ENCODE measurements around the gene SCLY. TPM values are rescaled to one million over a fixed set of nuclear protein-coding genes. Genes with fewer than 3 reads are reported as not detected.

The SCLY gene
- total and polyA plus RNA-seq, 2 of the 13 experiments (the other 11 are each of a cell fraction or from before 2014, with no cell fraction given): 27.9 to 38.6 TPM

DNA sequence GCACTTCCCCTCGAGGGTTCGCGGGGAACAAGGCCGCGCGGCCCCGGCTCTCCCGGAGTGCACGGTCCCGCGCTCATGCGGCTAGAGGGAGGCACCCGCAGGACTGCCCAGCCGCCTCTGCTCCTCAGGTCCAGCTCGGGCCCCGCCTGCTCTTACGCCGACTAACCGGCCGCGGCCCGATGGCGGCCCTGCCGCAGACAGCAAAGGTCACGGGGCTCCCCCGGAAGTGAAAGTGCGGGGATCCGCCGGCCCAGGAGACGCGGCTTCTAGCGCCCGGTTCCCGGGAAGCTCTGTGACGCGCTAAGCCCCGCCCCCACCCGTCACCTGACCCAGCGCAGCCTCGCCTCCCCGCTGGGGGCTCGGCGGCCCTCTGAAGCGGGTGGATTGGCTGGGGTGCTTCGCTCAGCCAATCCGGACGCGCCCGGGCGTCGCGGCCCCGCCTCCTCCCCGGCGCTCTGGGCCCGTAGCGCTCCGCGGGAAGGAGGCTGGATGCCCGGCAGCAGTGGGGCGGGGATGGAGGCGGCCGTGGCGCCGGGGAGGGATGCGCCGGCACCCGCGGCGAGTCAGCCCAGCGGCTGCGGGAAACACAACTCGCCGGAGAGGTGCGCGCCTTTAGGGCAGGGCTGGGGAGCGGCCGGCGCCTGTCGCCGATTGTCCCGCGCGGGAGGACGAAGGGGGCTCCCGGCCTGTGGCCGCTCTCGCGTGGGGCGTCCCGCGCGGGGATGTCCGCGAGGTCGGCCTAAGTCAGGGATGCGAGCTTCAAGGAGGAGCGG, at the start of gene SCLY (continued):
- TF ChIP-seq ZNF136 (CRISPR knock-in tag; IDR thresholded peaks at IDR 0.05; ENCODE audit: low read depth) (peak; percentile 86; the same call in 1 of the 2 replicates), NFE2 (CRISPR knock-in tag; IDR thresholded peaks at IDR 0.05) (no peak), TARDBP (CRISPR knock-in tag; IDR thresholded peaks at IDR 0.05) (peak; percentile 57; the same call in 1 of the 2 replicates), ZNF878 (CRISPR knock-in tag; IDR thresholded peaks at IDR 0.05) (peak; percentile 75; the same call in 1 of the 2 replicates), PLRG1 (conservative IDR thresholded peaks at IDR 0.05) (no peak), TRIM24 (CRISPR knock-in tag; IDR thresholded peaks at IDR 0.05) (no peak; the same call in 1 of the 2 replicates), RARG (CRISPR knock-in tag; IDR thresholded peaks at IDR 0.05; ENCODE audit: low read depth) (peak; percentile 54; the same call in 1 of the 2 replicates), ZNF619 (CRISPR knock-in tag; IDR thresholded peaks at IDR 0.05) (no peak), ZSCAN20 (CRISPR knock-in tag; IDR thresholded peaks at IDR 0.05; ENCODE audit: borderline replicate concordance) (0 out of 2 replicates have a peak, but pooled peaks have one; percentile 57), ERF (CRISPR knock-in tag; IDR thresholded peaks at IDR 0.05) (peak; percentile 89; the same call in 1 of the 2 replicates), HMG20B (CRISPR knock-in tag; conservative IDR thresholded peaks at IDR 0.05) (peak; percentile 57; the same call in 1 of the 2 replicates), GPN1 (CRISPR knock-in tag; IDR thresholded peaks at IDR 0.05; ENCODE audit: borderline replicate concordance) (peak; percentile 97), GFI1 (CRISPR knock-in tag; IDR thresholded peaks at IDR 0.05; ENCODE audit: borderline replicate concordance) (peak; percentile 83), NRL (CRISPR knock-in tag; IDR thresholded peaks at IDR 0.05; ENCODE audit: borderline replicate concordance) (peak; percentile 87)
- TF ChIP-seq, protein P1, sequence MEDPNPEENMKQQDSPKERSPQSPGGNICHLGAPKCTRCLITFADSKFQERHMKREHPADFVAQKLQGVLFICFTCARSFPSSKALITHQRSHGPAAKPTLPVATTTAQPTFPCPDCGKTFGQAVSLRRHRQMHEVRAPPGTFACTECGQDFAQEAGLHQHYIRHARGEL (CRISPR knock-in tag; IDR thresholded peaks at IDR 0.05): 0 out of 2 replicates have a peak, but pooled peaks have one; percentile 74
- TF ChIP-seq, protein P2, sequence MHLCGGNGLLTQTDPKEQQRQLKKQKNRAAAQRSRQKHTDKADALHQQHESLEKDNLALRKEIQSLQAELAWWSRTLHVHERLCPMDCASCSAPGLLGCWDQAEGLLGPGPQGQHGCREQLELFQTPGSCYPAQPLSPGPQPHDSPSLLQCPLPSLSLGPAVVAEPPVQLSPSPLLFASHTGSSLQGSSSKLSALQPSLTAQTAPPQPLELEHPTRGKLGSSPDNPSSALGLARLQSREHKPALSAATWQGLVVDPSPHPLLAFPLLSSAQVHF (CRISPR knock-in tag; IDR thresholded peaks at IDR 0.05): no peak; the same call in 1 of the 2 replicates
- TF ChIP-seq, protein P3, sequence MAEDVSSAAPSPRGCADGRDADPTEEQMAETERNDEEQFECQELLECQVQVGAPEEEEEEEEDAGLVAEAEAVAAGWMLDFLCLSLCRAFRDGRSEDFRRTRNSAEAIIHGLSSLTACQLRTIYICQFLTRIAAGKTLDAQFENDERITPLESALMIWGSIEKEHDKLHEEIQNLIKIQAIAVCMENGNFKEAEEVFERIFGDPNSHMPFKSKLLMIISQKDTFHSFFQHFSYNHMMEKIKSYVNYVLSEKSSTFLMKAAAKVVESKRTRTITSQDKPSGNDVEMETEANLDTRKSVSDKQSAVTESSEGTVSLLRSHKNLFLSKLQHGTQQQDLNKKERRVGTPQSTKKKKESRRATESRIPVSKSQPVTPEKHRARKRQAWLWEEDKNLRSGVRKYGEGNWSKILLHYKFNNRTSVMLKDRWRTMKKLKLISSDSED (CRISPR knock-in tag; IDR thresholded peaks at IDR 0.05): no peak
- TF ChIP-seq, protein P4, sequence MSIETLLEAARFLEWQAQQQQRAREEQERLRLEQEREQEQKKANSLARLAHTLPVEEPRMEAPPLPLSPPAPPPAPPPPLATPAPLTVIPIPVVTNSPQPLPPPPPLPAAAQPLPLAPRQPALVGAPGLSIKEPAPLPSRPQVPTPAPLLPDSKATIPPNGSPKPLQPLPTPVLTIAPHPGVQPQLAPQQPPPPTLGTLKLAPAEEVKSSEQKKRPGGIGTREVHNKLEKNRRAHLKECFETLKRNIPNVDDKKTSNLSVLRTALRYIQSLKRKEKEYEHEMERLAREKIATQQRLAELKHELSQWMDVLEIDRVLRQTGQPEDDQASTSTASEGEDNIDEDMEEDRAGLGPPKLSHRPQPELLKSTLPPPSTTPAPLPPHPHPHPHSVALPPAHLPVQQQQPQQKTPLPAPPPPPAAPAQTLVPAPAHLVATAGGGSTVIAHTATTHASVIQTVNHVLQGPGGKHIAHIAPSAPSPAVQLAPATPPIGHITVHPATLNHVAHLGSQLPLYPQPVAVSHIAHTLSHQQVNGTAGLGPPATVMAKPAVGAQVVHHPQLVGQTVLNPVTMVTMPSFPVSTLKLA (IDR thresholded peaks at IDR 0.05): no peak
- TF ChIP-seq, protein P5, sequence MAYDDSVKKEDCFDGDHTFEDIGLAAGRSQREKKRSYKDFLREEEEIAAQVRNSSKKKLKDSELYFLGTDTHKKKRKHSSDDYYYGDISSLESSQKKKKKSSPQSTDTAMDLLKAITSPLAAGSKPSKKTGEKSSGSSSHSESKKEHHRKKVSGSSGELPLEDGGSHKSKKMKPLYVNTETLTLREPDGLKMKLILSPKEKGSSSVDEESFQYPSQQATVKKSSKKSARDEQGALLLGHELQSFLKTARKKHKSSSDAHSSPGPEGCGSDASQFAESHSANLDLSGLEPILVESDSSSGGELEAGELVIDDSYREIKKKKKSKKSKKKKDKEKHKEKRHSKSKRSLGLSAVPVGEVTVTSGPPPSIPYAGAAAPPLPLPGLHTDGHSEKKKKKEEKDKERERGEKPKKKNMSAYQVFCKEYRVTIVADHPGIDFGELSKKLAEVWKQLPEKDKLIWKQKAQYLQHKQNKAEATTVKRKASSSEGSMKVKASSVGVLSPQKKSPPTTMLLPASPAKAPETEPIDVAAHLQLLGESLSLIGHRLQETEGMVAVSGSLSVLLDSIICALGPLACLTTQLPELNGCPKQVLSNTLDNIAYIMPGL (CRISPR knock-in tag; IDR thresholded peaks at IDR 0.05; ENCODE audit: borderline replicate concordance in 1 of 2, low read depth in 1 of 2): peak; percentile 91 to 92; a peak in 3 of 4 replicates
- TF ChIP-seq, protein P6, sequence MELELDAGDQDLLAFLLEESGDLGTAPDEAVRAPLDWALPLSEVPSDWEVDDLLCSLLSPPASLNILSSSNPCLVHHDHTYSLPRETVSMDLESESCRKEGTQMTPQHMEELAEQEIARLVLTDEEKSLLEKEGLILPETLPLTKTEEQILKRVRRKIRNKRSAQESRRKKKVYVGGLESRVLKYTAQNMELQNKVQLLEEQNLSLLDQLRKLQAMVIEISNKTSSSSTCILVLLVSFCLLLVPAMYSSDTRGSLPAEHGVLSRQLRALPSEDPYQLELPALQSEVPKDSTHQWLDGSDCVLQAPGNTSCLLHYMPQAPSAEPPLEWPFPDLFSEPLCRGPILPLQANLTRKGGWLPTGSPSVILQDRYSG (CRISPR knock-in tag; IDR thresholded peaks at IDR 0.05): 0 out of 2 replicates have a peak, but pooled peaks have one; percentile 62
